Stimulated activated CD4-positive, alpha-beta T cell treated with anti-CD3 and anti-CD28 coated beads, Interleukin-4, amount 100 ng/mL, for 24 hours (primary cell): Measurements from ENCODE around the gene FAS.

Source experiments
- DNase-seq: peaks from one replicate; pipeline ENCODE4 v3.0.0-alpha.2; 2020

The FAS gene

DNA sequence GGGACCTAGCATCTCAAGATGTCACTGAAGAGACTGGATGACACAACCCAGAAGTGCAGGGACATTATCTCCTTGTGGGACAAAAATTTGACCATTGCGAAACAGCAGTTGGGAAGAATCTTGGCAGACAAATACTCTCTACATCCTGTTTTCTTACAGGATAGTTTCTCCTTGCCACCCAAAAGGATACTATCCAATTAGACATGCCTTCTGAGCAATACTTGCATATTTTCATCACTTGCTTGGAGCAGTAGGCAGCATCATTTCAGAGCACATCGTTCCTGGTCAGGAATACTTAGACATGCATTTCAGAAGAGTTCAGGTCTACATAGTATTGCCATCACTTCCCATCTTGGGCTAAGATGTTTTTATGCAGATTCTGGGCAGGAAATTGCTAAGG lies 56.8 kb downstream of the FAS start:
- DNase-seq, result no peak

DNA sequence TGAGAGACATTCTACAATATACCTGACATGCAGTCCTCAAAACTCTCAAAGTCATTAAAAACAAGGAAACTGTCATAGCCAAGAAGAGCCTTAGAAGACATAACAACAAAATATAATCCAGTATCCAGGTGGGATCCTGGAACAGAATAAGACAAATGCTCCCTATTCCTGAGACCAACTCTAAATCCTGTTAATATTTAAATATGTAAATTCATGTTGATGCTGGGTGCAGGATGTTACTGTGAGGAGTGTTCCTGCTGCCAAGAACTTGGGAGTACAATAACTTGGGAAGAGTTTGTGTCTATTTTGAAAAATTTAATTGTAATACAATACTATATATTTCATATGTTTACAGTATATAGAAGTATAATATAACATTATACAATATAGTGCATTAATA lies 61.0 kb downstream of the FAS start:
- DNase-seq, result no peak

DNA sequence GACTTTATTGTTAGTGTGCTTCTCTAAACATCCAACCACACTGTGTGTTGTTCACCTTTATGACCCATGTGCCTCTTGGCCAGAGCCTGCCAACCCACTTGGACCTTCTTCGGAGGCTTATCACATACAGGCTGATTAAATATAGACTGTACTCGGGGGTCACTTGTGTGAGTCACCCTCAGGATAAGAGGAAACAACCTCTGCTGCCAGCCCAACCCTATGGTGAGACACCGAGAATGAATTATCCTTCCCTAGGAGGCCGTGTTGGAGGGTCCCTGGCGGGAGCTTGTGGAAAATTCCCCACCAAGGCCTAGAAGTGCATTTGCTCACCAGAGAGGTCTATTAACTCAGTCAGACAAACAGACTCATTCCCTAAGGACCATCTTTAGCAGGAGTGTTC lies 63.0 kb downstream of the FAS start:
- DNase-seq, result no peak

DNA sequence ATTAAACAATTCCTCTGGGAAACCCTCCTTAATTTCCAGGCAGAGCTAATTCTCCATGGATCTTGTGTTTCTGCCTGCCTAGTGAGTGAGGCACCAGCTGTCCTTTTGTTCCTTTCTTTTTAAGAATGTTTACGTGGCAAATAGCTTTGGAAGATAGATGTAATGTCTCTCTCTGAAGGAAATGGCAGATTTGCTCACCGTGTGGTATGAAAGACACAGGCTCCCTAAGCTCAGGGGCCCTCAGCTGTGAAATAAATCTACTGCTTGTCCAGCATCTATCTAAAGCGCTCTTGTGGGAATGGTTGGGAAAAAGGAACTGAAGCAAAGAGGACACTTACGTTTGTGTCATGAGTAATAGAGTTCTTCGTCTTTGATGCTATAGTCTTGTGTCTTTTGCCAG lies 64.6 kb downstream of the FAS start:
- DNase-seq, result no peak

DNA sequence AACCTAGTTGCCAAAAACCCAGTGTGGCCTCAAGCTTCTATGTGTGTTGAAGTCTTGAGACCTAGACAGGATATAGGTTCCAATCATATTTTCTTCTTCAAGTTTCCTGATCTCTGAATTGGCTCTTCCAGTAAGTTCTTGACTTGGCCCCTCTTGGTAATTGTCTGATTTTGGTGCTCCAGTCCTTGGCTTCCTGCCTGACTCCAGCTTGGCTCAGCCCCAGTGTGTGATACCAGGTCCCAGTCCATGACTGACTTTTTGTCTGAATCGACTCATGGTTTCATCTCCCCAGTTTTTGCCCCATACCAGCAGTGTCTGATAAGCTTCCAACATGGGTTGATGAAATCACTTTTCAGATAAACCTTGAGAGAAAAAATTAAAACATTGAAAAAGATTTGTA lies 72.3 kb downstream of the FAS start:
- no peak for DNase-seq

DNA sequence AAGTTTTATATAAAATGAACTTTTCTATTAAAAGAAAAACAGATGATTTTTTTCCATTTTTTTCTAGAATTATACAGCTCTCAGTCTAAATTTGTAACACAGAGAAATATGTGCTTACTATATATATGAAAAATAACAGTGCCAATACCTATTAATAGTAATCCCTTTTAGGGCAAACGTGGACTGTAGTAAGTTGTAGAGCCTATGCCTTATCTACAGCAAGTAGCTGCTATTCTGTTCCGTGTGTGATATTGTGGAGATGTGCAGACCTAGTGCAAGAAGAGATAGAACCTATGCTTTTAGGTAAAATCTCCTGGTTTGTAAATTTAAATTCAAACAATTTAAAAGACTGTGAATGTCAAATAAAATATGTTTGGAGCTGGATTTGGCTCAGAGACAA lies 72.9 kb downstream of the FAS start:
- no peak for DNase-seq

DNA sequence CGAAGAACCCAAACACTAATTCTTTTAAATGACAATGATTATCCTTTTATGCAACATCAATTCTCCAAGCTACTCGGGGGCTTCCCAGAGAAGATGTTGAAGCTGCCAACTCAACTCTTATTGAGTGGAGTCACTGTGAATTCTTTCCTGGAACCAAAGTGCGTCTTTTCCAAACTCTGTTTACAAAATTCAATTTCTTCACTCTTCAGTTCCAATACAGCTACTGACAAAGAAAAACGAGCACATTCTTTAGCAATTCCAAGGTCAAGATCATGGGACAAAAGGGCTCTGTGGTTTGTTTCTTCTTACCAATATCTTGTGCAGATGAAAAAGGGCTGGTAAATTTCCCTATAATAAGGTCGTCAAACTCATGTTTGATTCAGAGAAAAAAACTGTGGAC lies 74.2 kb downstream of the FAS start:
- DNase-seq, result no peak
